SK-N-SH (cell line): ENCODE measurements around the gene DEGS2. TPM values are rescaled to one million over a fixed set of nuclear protein-coding genes. Genes with fewer than 3 reads are reported as not detected.

Source experiments
- CTCF ChIA-PET: fragments of 300-600, 350-600 bp; formaldehyde crosslinking; extraction: SDS; loops from one replicate; lab custom pipeline; 2021; lab: Yijun Ruan, JAX
- POLR2A ChIA-PET: fragments of 350-600 bp; sonication (Branson Sonifier 250); formaldehyde crosslinking; extraction: SDS; loops from one replicate; lab custom pipeline; 2020; ENCODE audit warnings: antibody characterized with exemption, inconsistent platforms; lab: Yijun Ruan, JAX
- DNase-seq: peaks from one replicate; pipeline ENCODE4 v3.0.0; 2012
- H2AFZ ChIP-seq: fragments of 200-600 bp; sonication (generic); 2 replicates; pipeline ENCODE4 v1.8.1; 2016; ENCODE audit warnings: antibody characterized with exemption, mild to moderate bottlenecking, low read depth
- H3F3A ChIP-seq: fragments of 200-600 bp; sonication (generic); replicated peaks from 2 replicates; pipeline ENCODE3; 2016; ENCODE audit warnings: antibody characterized with exemption, mild to moderate bottlenecking; ENCODE audit not compliant: insufficient read depth
- H3K27ac ChIP-seq, 2 experiments: fragments of 200-500 bp in 1 of 2; fragments of 200-600 bp in 1 of 2; sonication (Bioruptor generic) in 1 of 2; sonication (generic), shearing (Covaris generic) in 1 of 2; 2 replicates each; pipeline versions ENCODE4 v1.5.1 to v1.6.1; 2014 to 2016; ENCODE audit warnings: low read depth in 2 of 2, inconsistent platforms in 1 of 2, low read length in 1 of 2, mild to moderate bottlenecking in 1 of 2, mixed read lengths in 1 of 2
- H3K27me3 ChIP-seq: fragments of 200-600 bp; sonication (generic), shearing (Covaris generic); 2 replicates; pipeline ENCODE4 v1.6.1; 2016; ENCODE audit warnings: mixed run types; ENCODE audit not compliant: insufficient read depth
- H3K36me3 ChIP-seq, 2 experiments: fragments of 200-500 bp in 1 of 2; fragments of 200-600 bp in 1 of 2; sonication (Bioruptor generic) in 1 of 2; sonication (generic) in 1 of 2; replicated peaks in 1 of 2; 2 replicates each; pipeline versions ENCODE3 to v1.5.1; 2014 to 2016; ENCODE audit warnings: low read length in 1 of 2, mild to moderate bottlenecking in 1 of 2; ENCODE audit not compliant: insufficient read depth in 2 of 2, control insufficient read depth in 1 of 2
- H3K4me1 ChIP-seq, 2 experiments: fragments of 200-500 bp in 1 of 2; fragments of 200-600 bp in 1 of 2; sonication (Bioruptor generic) in 1 of 2; sonication (generic), shearing (Covaris generic) in 1 of 2; 2 replicates each; pipeline versions ENCODE4 v1.5.1 to v1.6.1; 2014 to 2016; ENCODE audit warnings: low read depth in 1 of 2, low read length in 1 of 2, mixed run types in 1 of 2; ENCODE audit not compliant: insufficient read depth in 2 of 2, control insufficient read depth in 1 of 2
- H3K4me2 ChIP-seq: fragments of 200-600 bp; sonication (generic), shearing (Covaris generic); 2 replicates; pipeline ENCODE4 v1.6.1; 2017; ENCODE audit warnings: mixed run types
- H3K4me3 ChIP-seq, 2 experiments: fragments of 200-500 bp in 1 of 2; fragments of 200-600 bp in 1 of 2; sonication (Bioruptor generic) in 1 of 2; sonication (generic), shearing (Covaris generic) in 1 of 2; 2 replicates each; pipeline versions ENCODE4 v1.5.1 to v1.8.1; 2014 to 2016; ENCODE audit warnings: low read depth in 2 of 2, inconsistent platforms in 1 of 2, low read length in 1 of 2, mild to moderate bottlenecking in 1 of 2, mixed read lengths in 1 of 2, moderate library complexity in 1 of 2
- H3K79me2 ChIP-seq: fragments of 200-600 bp; sonication (generic); 2 replicates; pipeline ENCODE4 v1.8.1; 2017; ENCODE audit warnings: mild to moderate bottlenecking; ENCODE audit not compliant: insufficient read depth
- H3K9ac ChIP-seq: fragments of 200-600 bp; sonication (generic); 2 replicates; pipeline ENCODE4 v1.6.1; 2017; ENCODE audit warnings: mixed run types
- H3K9me2 ChIP-seq: fragments of 200-600 bp; sonication (generic); 2 replicates; pipeline ENCODE4 v1.6.1; 2017; ENCODE audit warnings: mixed run types
- H3K9me3 ChIP-seq: fragments of 200-600 bp; sonication (generic); 2 replicates; pipeline ENCODE4 v1.6.1; 2017; ENCODE audit warnings: mixed run types, mild to moderate bottlenecking, moderate library complexity
- H4K20me1 ChIP-seq: fragments of 200-600 bp; sonication (generic); 2 replicates; pipeline ENCODE4 v1.6.1; 2017; ENCODE audit warnings: mild to moderate bottlenecking, mixed run types; ENCODE audit not compliant: insufficient read depth
- CHD2 ChIP-seq: fragments of 150-350 bp; IDR thresholded peaks from 2 replicates; pipeline ENCODE4 v1.6.1; 2018; ENCODE audit warnings: low read length; ENCODE audit not compliant: partially characterized antibody
- ELF1 ChIP-seq: IDR thresholded peaks from 2 replicates; pipeline ENCODE4 v1.4.0; 2012
- EP300 ChIP-seq, 2 experiments: IDR thresholded peaks; 2 replicates each; pipeline versions ENCODE4 v1.4.0 to v1.6.1; 2012; ENCODE audit warnings: borderline replicate concordance in 1 of 2, low read depth in 1 of 2, low read length in 1 of 2
- EZH2phosphoT487 ChIP-seq: fragments of 200-600 bp; sonication (generic); IDR thresholded peaks from 2 replicates; pipeline ENCODE4 v1.6.1; 2017; ENCODE audit warnings: low read depth, mixed run types, mild to moderate bottlenecking, antibody characterized with exemption, moderate library complexity, borderline replicate concordance
- FOXJ3 ChIP-seq: sonication (generic); formaldehyde crosslinking; IDR thresholded peaks from 2 replicates; pipeline ENCODE4 v1.5.1; 2020; ENCODE audit warnings: mild to moderate bottlenecking, missing genetic modification reagents
- FOXM1 ChIP-seq: IDR thresholded peaks from 2 replicates; pipeline ENCODE4 v1.4.0; 2012; ENCODE audit warnings: low read depth, mild to moderate bottlenecking
- JUND ChIP-seq: IDR thresholded peaks from 2 replicates; pipeline ENCODE4 v1.4.0; 2012
- MEF2A ChIP-seq: IDR thresholded peaks from 2 replicates; pipeline ENCODE4 v1.4.0; 2012; ENCODE audit warnings: low read depth, borderline replicate concordance
- NFIC ChIP-seq: IDR thresholded peaks from 2 replicates; pipeline ENCODE4 v1.4.0; 2012; ENCODE audit warnings: borderline replicate concordance
- RFX5 ChIP-seq: IDR thresholded peaks from 2 replicates; pipeline ENCODE4 v1.6.1; 2012; ENCODE audit warnings: mild to moderate bottlenecking, improper control_type of control experiment, low read length
- SIN3A ChIP-seq: IDR thresholded peaks from 2 replicates; pipeline ENCODE4 v1.6.1; 2012; ENCODE audit warnings: low read depth, mild to moderate bottlenecking, low read length, moderate library complexity, borderline replicate concordance
- TAF1 ChIP-seq: IDR thresholded peaks from 2 replicates; pipeline ENCODE4 v1.6.1; 2012; ENCODE audit warnings: low read depth, mild to moderate bottlenecking, low read length, moderate library complexity, borderline replicate concordance
- TCF12 ChIP-seq: IDR thresholded peaks from 2 replicates; pipeline ENCODE4 v1.4.0; 2012
- TEAD4 ChIP-seq: IDR thresholded peaks from 2 replicates; pipeline ENCODE4 v1.4.0; 2012; ENCODE audit warnings: mild to moderate bottlenecking, borderline replicate concordance; ENCODE audit not compliant: insufficient read depth
- WGBS: methylation state at CpG from one replicate; pipeline ENCODE4 v1.1.6; 2017; ENCODE audit warnings: low lambda C conversion rate; 5-methylcytosine and 5-hydroxymethylcytosine counted together
- polyA plus RNA-seq, 3 experiments: library from polyadenylated mRNA; depleted of rRNA; stranded (reverse); fragments of >200 nt; gene quantifications; 2 replicates each; pipeline ENCODE4 v1.2.3, GENCODE V29; 2012
- TF ChIP-seq, protein P1 (sequence below): IDR thresholded peaks from 2 replicates; pipeline ENCODE4 v1.4.0; 2012; ENCODE audit warnings: low read depth
- TF ChIP-seq, protein P2 (sequence below): fragments of 150-350 bp; IDR thresholded peaks from 2 replicates; pipeline ENCODE4 v1.6.1; 2017; ENCODE audit warnings: antibody characterized with exemption, low read length, low read depth, borderline replicate concordance
- TF ChIP-seq, protein P3 (sequence below): IDR thresholded peaks from 2 replicates; pipeline ENCODE4 v1.4.0; 2012; ENCODE audit warnings: low read depth, borderline replicate concordance
- TF ChIP-seq, protein P4 (sequence below): fragments of 150-350 bp; IDR thresholded peaks from 2 replicates; pipeline ENCODE4 v1.6.1; 2016; ENCODE audit warnings: mild to moderate bottlenecking, low read depth, low read length
- TF ChIP-seq, protein P5 (sequence below): IDR thresholded peaks from 2 replicates; pipeline ENCODE4 v1.6.1; 2012; ENCODE audit warnings: mild to moderate bottlenecking, low read depth, low read length, moderate library complexity

Gene DEGS2
- polyA plus RNA-seq, 1 of the 3 experiments (the other 2 are of a cell fraction): 0.02 TPM

DNA sequence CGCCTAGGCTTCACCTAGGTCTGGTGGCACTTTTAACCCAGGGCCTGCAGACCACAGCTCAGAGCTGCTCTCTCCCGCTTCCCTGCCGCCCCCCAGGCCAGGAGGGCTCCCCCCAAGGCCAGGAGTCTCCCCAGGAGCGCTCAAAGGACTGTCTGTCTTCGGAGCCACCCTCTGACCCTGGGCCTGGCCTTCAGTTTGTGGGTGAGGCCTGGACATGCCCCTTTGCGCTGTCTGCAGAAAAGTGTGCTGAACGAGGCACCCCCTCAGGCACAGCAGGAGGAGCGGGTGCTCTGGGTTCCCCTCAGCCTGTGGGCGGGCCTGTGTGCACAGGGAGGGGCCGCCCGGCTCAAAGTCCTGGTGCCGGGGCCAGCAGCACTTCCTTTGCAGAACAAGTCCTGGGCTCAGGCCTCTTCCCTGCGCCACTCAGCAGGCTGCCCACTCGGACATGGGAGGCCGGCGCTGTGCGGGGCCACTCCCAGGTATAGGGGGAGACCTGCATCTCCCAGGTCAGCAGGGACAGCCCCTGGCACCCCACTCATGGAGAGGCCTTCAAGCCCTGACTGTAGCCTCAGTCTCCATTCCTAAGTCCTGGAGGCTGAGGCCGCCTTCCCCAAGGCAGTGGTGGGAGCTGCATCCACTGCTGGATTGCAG is 14.3 kb downstream of the DEGS2 start:
- WGBS: 73% methylated on average over 4 of the region's 18 CpGs
- H3K4me1 ChIP-seq: peaks cover 0 to 49% of the 10 kb centered on the region in 2 experiments; a peak in 1 of 4 replicates
- no peaks in the 10 kb centered on the region for H3K79me2 ChIP-seq
- POLR2A ChIA-PET: no interaction called here
- TF ChIP-seq FOXM1: no peak
- TF ChIP-seq SIN3A: no peak
- TF ChIP-seq, protein P1, sequence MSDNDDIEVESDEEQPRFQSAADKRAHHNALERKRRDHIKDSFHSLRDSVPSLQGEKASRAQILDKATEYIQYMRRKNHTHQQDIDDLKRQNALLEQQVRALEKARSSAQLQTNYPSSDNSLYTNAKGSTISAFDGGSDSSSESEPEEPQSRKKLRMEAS: no peak
- no peak for TF ChIP-seq NFIC
- no peak for TF ChIP-seq EZH2phosphoT487
- TF ChIP-seq TEAD4: no peak
- no peak for TF ChIP-seq TAF1
- TF ChIP-seq, protein P2, sequence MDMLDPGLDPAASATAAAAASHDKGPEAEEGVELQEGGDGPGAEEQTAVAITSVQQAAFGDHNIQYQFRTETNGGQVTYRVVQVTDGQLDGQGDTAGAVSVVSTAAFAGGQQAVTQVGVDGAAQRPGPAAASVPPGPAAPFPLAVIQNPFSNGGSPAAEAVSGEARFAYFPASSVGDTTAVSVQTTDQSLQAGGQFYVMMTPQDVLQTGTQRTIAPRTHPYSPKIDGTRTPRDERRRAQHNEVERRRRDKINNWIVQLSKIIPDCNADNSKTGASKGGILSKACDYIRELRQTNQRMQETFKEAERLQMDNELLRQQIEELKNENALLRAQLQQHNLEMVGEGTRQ: no peak
- no peak for TF ChIP-seq ELF1
- TF ChIP-seq FOXJ3: no peak
- no peak for TF ChIP-seq RFX5
- H2AFZ ChIP-seq: no peak overlapping the region
- no peak overlapping the region for H3K4me2 ChIP-seq
- CTCF ChIA-PET: interaction anchor here (2.1 kb wide), 1 partner anchor 37 kb away, joined by 8 read pairs; no protein-coding TSS in a partner anchor
- H3F3A ChIP-seq: no peaks in the 10 kb centered on the region
- no peak for DNase-seq
- no peak overlapping the region for H3K4me3 ChIP-seq
- H3K9ac ChIP-seq: no peak overlapping the region
- no peaks in the 10 kb centered on the region for H3K9me3 ChIP-seq
- no peak overlapping the region; a peak in 1 of 4 replicates for H3K27ac ChIP-seq
- peaks cover 0 to 2% of the 10 kb centered on the region in 2 experiments for H3K36me3 ChIP-seq
- no peaks in the 10 kb centered on the region for H3K27me3 ChIP-seq
- H4K20me1 ChIP-seq: no peaks in the 10 kb centered on the region
- H3K9me2 ChIP-seq: no peaks in the 10 kb centered on the region

DNA sequence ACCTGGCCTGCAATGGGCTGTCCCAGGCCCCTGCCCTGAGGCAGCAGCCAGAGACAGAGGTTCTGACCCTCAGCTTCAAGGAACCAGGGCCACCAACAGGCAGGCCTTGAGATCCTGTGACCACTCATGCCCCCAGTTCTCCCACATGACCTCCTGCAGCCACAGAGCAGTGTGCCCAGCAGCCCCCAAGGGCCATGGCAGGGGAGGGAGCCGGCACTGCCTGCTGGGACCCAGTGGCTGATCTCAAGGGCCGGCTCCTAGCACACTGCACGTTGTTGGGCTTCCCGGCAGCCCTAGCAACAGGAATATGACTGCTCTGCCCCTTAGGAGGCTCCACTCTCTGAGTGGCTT is 14.8 kb downstream of the DEGS2 start:
- H3K9ac ChIP-seq: no peak overlapping the region
- H3K79me2 ChIP-seq: no peaks in the 10 kb centered on the region
- H3K4me1 ChIP-seq: peaks cover 0 to 44% of the 10 kb centered on the region in 2 experiments; a peak in 1 of 4 replicates
- 88% methylated on average over 4 of the region's 4 CpGs for WGBS
- no peak overlapping the region; a peak in 1 of 4 replicates for H3K27ac ChIP-seq
- H3K9me3 ChIP-seq: no peaks in the 10 kb centered on the region
- no peak overlapping the region for H2AFZ ChIP-seq
- H3K4me3 ChIP-seq: no peak overlapping the region
- no peak for DNase-seq
- H4K20me1 ChIP-seq: no peaks in the 10 kb centered on the region
- POLR2A ChIA-PET: no interaction called here
- H3K9me2 ChIP-seq: no peaks in the 10 kb centered on the region
- CTCF ChIA-PET: interaction anchor here (4.5 to 7.2 kb wide), 2 partner anchors 11 to 36 kb away, joined by 36 to 38 read pairs; no protein-coding TSS in a partner anchor
- no peaks in the 10 kb centered on the region for H3K27me3 ChIP-seq
- H3K4me2 ChIP-seq: no peak overlapping the region
- peaks cover 0 to 2% of the 10 kb centered on the region in 2 experiments for H3K36me3 ChIP-seq
- H3F3A ChIP-seq: no peaks in the 10 kb centered on the region
- no peak for TF ChIP-seq SIN3A
- no peak for TF ChIP-seq TAF1
- TF ChIP-seq, protein P3, sequence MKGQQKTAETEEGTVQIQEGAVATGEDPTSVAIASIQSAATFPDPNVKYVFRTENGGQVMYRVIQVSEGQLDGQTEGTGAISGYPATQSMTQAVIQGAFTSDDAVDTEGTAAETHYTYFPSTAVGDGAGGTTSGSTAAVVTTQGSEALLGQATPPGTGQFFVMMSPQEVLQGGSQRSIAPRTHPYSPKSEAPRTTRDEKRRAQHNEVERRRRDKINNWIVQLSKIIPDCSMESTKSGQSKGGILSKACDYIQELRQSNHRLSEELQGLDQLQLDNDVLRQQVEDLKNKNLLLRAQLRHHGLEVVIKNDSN: no peak
- TF ChIP-seq MEF2A: no peak
- TF ChIP-seq CHD2: no peak
- TF ChIP-seq, protein P4, sequence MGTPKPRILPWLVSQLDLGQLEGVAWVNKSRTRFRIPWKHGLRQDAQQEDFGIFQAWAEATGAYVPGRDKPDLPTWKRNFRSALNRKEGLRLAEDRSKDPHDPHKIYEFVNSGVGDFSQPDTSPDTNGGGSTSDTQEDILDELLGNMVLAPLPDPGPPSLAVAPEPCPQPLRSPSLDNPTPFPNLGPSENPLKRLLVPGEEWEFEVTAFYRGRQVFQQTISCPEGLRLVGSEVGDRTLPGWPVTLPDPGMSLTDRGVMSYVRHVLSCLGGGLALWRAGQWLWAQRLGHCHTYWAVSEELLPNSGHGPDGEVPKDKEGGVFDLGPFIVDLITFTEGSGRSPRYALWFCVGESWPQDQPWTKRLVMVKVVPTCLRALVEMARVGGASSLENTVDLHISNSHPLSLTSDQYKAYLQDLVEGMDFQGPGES: no peak
- TF ChIP-seq EP300 (IDR thresholded peaks at IDR 0.05; ENCODE audit: borderline replicate concordance in 1 of 2, low read depth in 1 of 2, low read length in 1 of 2): no peak
- TF ChIP-seq JUND: no peak
- TF ChIP-seq TCF12: no peak
- TF ChIP-seq, protein P5, sequence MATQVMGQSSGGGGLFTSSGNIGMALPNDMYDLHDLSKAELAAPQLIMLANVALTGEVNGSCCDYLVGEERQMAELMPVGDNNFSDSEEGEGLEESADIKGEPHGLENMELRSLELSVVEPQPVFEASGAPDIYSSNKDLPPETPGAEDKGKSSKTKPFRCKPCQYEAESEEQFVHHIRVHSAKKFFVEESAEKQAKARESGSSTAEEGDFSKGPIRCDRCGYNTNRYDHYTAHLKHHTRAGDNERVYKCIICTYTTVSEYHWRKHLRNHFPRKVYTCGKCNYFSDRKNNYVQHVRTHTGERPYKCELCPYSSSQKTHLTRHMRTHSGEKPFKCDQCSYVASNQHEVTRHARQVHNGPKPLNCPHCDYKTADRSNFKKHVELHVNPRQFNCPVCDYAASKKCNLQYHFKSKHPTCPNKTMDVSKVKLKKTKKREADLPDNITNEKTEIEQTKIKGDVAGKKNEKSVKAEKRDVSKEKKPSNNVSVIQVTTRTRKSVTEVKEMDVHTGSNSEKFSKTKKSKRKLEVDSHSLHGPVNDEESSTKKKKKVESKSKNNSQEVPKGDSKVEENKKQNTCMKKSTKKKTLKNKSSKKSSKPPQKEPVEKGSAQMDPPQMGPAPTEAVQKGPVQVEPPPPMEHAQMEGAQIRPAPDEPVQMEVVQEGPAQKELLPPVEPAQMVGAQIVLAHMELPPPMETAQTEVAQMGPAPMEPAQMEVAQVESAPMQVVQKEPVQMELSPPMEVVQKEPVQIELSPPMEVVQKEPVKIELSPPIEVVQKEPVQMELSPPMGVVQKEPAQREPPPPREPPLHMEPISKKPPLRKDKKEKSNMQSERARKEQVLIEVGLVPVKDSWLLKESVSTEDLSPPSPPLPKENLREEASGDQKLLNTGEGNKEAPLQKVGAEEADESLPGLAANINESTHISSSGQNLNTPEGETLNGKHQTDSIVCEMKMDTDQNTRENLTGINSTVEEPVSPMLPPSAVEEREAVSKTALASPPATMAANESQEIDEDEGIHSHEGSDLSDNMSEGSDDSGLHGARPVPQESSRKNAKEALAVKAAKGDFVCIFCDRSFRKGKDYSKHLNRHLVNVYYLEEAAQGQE: no peak
- TF ChIP-seq, protein P1: no peak
